ENCODE results near the gene GIGYF2. TPM values are rescaled to one million over a fixed set of nuclear protein-coding genes. Genes with fewer than 3 reads are reported as not detected.
A peak's percentile ranks its signal among the peaks of the same experiment; 100 is the strongest.

The GIGYF2 gene
- total RNA-seq, 1 experiment from 2014 or later, result 71.1 TPM

GRCh38 chr2:232863996-232864395 is 166.9 kb downstream of the GIGYF2 start:
- intact Hi-C loops (cut with micrococcal nuclease), result no loop called here
- no peak for DNase-seq (ENCODE audit: unreplicated experiment)
- BruUV-seq (replicated peaks), result no TSS peak
- ChIA-PET POLR2A (interaction anchor here (0.7 kb wide), 1 partner anchor 316 kb away, joined by 3 read pairs; no protein-coding TSS in a partner anchor), CTCF (no interaction called here)
- Mint-ChIP-seq H3K4me1 (ENCODE audit: insufficient read depth, unreplicated experiment) (no peaks in the 10 kb centered on the region), H3K27me3 (ENCODE audit: insufficient read depth, unreplicated experiment) (no peaks in the 10 kb centered on the region), H3K4me3 (ENCODE audit: unreplicated experiment) (no peak overlapping the region), H3K27ac (ENCODE audit: low read depth, unreplicated experiment) (no peak overlapping the region), H3K36me3 (ENCODE audit: insufficient read depth, unreplicated experiment) (peaks cover 38% of the 10 kb centered on the region), H3K9me3 (ENCODE audit: unreplicated experiment) (no peaks in the 10 kb centered on the region)
- no peak for TF ChIP-seq CTCF (IDR thresholded peaks at IDR 0.05; ENCODE audit: unreplicated experiment)

GRCh38 chr2:232865165-232865564 is 168.0 kb downstream of the GIGYF2 start:
- H3K27ac Mint-ChIP-seq (ENCODE audit: low read depth, unreplicated experiment), result no peak overlapping the region
- TF ChIP-seq CTCF (IDR thresholded peaks at IDR 0.05; ENCODE audit: unreplicated experiment), result no peak
- H3K4me1 Mint-ChIP-seq (ENCODE audit: insufficient read depth, unreplicated experiment), result no peaks in the 10 kb centered on the region
- BruUV-seq (replicated peaks), result no TSS peak
- CTCF ChIA-PET, result interaction anchor here (0.7 to 2.2 kb wide), 2 partner anchors 11 to 248 kb away, joined by 3 to 9 read pairs; no protein-coding TSS in a partner anchor
- no peak for DNase-seq (ENCODE audit: unreplicated experiment)
- intact Hi-C loops (cut with micrococcal nuclease), result no loop called here
- no peaks in the 10 kb centered on the region for H3K9me3 Mint-ChIP-seq (ENCODE audit: unreplicated experiment)
- no peaks in the 10 kb centered on the region for H3K27me3 Mint-ChIP-seq (ENCODE audit: insufficient read depth, unreplicated experiment)
- H3K4me3 Mint-ChIP-seq (ENCODE audit: unreplicated experiment), result no peak overlapping the region
- peaks cover 33% of the 10 kb centered on the region for H3K36me3 Mint-ChIP-seq (ENCODE audit: insufficient read depth, unreplicated experiment)
- POLR2A ChIA-PET, result no interaction called here

GRCh38 chr2:232866104-232866503 is 169.0 kb downstream of the GIGYF2 start:
- Mint-ChIP-seq H3K27ac (ENCODE audit: low read depth, unreplicated experiment) (no peak overlapping the region), H3K4me1 (ENCODE audit: insufficient read depth, unreplicated experiment) (no peaks in the 10 kb centered on the region), H3K9me3 (ENCODE audit: unreplicated experiment) (no peaks in the 10 kb centered on the region), H3K36me3 (ENCODE audit: insufficient read depth, unreplicated experiment) (peaks cover 31% of the 10 kb centered on the region), H3K27me3 (ENCODE audit: insufficient read depth, unreplicated experiment) (no peaks in the 10 kb centered on the region), H3K4me3 (ENCODE audit: unreplicated experiment) (no peak overlapping the region)
- intact Hi-C loops (cut with micrococcal nuclease), result no loop called here
- ChIA-PET POLR2A (interaction anchor here (1.1 kb wide), 1 partner anchor 824 kb away, joined by 4 read pairs; no protein-coding TSS in a partner anchor), CTCF (interaction anchor here (0.7 to 2.2 kb wide), 3 partner anchors 12 to 188 kb away, joined by 3 to 9 read pairs (median 5); no protein-coding TSS in a partner anchor)
- DNase-seq (ENCODE audit: unreplicated experiment), result no peak
- no peak for TF ChIP-seq CTCF (IDR thresholded peaks at IDR 0.05; ENCODE audit: unreplicated experiment)
- no TSS peak for BruUV-seq (replicated peaks)

- no peak for TF ChIP-seq CTCF (IDR thresholded peaks at IDR 0.05; ENCODE audit: unreplicated experiment)
- Mint-ChIP-seq H3K9me3 (ENCODE audit: unreplicated experiment) (no peaks in the 10 kb centered on the region), H3K27ac (ENCODE audit: low read depth, unreplicated experiment) (peak overlapping the region; percentile 39), H3K4me1 (ENCODE audit: insufficient read depth, unreplicated experiment) (no peaks in the 10 kb centered on the region), H3K36me3 (ENCODE audit: insufficient read depth, unreplicated experiment) (peaks cover 16% of the 10 kb centered on the region), H3K4me3 (ENCODE audit: unreplicated experiment) (no peak overlapping the region), H3K27me3 (ENCODE audit: insufficient read depth, unreplicated experiment) (no peaks in the 10 kb centered on the region)
- CTCF ChIA-PET, result interaction anchor here (1.0 kb wide), 1 partner anchor 16 kb away, joined by 3 read pairs; no protein-coding TSS in a partner anchor
- DNase-seq (ENCODE audit: unreplicated experiment), result no peak
- intact Hi-C loops (cut with micrococcal nuclease), result no loop called here
- POLR2A ChIA-PET, result interaction anchor here (0.8 kb wide), 1 partner anchor 86 kb away, joined by 4 read pairs; no protein-coding TSS in a partner anchor
- no TSS peak for BruUV-seq (replicated peaks)
These were observed 172.2 kb downstream of the GIGYF2 start for GRCh38 chr2:232869138-232870017.

All from MCF 10A (cell line).